HG02588 (cell line): Measurements from ENCODE around the gene ZRANB3.
"Not testable (repeated sequence)": the region's sequence is repeated elsewhere in the genome, so short reads cannot be mapped to it uniquely, and the experiment has no call there.

Experiments used
- ATAC-seq: cut with Tn5 transposase; IDR thresholded peaks from one replicate; pipeline ENCODE4 v1.9.1; 2021; ENCODE audit warnings: mild to moderate bottlenecking, moderate library complexity; ENCODE audit not compliant: unreplicated experiment

ZRANB3 gene

DNA sequence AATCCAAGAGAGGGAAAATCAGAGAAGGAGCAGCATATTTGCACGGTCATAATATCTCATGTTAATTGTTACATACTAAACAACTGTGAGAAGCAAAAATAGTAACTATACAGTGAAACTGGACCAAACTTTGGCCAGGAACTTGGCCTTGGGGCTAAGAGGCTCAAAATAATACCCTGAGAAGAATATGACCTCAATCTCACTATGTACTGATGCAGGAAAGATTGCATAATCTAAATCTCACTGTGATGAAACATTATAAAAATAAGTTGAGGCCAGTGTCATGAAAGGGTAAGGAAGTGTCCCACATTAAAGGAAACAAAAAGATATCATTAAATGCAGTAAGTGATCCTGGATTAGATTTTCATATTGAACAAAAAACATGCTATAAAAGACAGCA is 36.5 kb downstream of the ZRANB3 start:
- ATAC-seq, result no peak

DNA sequence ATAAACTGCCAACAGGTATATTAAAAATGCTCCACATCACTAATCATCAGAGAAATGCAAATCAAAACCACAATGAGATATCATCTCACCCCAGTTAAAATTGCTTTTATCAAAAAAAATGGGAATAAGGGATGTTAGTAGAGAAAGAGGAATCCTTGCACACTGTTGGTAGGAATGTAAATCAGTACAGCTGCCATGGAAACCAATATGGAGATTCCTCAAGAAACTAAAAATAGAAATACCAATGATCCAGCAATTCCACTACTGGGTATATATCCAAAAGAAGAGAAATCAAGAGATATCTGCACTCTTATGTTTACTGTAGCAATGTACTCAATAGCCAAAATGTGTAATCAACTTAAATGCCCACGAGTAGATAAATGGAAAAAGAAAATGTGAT is 40.6 kb downstream of the ZRANB3 start:
- ATAC-seq, result no peak

DNA sequence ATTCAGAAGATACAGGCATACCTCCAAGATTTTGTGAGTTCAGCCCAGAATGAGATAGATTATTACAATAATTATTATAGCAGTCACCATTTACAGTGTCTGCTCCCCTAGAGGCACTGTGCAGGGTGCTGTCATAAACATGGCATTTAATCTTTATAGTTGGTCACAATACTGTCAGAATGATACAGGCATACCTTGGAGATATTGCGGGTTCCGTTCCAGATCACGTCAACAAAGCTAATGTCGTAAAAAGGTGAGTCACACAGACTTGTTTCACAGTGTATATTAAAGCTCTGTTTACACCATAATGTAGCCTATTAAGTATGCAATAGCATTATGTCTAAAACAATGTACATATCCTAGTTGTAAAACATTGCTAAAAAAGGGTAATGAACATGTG is 45.6 kb downstream of the ZRANB3 start:
- ATAC-seq, result no peak

DNA sequence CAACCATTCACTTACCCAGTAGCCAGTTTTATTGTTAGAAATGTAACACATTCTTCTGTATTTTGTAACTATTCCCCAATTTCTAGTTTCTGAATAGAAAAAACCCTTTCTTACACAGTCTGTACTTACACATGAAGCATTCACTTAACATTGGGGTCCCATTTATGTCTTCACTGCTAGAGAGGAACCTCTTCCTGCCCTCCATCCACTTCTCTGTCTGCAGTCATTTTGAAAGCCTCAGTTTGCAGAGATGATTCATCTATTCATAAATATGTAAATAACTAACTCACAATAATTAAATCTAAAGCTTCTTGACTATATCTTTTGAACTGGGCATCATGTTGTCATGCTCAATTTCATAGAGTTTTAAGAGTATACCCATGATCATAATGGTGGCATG is 55.9 kb downstream of the ZRANB3 start:
- ATAC-seq, result no peak

DNA sequence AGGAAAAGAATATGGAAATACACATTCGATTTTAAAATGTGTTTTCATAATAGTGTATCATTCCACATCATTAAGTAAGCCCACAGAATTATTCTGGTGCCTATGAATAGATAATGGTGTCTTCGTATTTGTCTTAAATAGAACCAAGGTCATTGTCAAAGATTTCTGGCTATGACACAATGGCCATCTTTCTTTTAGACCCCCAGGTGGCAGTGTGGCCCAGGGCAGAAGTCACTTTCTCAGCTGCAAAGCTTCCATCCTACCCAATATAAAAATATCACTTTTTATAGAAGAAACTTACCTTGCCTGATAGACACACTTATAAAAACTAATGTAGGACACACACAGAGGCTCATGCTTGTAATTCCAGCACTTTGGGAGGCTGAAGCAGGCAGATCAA is 57.5 kb downstream of the ZRANB3 start:
- ATAC-seq, result no peak

DNA sequence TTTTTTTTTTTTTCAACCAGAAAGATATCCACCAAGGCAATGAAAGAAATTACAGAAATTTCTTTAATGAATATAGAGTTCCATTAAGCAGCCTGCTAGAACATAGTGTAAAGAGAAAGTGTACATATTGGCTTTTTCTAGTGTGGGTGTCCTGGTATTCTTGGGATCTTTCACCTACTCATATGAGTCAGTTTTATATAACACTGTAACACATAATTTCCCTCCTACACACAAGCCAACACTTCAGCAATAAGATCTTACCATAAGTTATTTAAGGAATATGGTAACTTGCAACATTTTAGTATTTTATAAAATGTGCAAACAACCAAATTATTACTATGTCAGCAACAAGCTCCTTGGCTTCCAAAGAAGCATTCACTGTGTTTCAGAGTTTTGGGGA is 59.9 kb downstream of the ZRANB3 start:
- no peak for ATAC-seq

DNA sequence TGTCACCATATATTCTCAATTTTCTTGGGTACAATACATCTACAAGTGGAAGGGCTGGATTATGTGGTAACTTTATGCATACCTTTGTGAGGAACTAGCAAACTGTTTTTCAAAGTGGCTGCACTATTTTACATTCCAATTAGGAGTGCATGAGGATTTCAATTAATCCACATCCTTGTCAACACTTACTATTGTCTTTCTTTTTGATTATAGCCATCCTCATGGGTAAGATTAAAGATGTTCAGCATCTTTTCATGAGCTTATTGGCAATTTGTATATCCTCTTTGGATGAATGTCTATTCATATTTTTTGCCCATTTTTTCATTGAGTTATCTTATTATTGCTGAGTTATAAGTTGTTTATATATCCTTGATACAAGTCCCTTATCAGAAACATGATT is 73.7 kb downstream of the ZRANB3 start:
- no peak for ATAC-seq

DNA sequence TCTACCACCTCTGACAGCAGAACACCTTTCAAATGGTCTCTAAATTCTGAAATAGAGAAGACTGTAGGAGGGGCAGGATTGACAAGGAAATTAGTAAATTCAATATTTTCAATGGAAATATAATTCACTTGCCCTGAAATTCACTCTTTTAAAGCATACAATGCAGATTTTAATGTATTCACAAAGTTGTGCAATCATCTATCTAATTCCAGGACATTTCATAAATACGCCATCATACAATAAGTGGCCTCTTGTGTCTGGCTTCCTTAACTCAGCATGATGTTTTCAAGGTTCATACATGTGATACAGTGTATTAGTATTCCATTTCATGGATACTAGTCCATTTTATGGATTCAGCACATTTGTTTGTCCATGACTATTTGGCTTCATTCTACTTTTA is 74.2 kb downstream of the ZRANB3 start:
- ATAC-seq, result no peak

DNA sequence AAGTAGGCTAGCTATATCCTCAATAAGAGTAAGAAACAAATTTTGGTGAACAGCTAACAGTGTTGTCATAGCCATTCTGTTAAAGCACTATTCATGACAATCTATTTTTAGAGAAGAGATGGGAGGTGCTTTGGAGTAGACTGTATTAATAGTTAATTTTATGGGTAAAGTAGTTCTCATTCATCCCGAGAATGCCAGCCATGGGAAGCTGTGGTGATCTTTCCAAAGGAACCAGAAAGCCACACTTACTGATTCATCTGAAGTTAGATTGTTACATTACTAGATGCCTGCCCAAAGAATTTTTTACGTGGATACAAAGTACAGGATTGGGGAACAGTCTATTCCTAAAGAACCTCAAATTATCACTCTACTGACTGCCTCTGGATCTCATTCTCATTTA is 74.6 kb downstream of the ZRANB3 start:
- ATAC-seq, result no peak

DNA sequence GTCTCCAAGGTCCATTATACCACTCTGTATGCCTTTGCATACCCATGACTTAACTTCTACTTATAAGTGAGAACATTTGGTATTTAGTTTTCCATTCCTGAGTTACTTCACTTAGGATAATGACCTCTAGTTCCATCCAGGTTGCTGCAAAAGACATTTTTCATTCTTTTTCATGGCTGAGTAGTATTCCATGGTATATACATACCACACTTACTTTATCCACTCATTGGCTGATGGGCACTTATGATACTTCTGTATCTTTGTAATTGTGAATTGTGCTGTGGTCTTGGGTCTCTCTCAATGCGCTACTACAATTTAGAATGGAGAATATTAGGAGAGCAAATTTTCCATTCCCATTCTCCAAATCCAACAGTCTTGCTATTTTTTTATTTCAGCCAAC is 76.4 kb downstream of the ZRANB3 start:
- ATAC-seq, result no peak

DNA sequence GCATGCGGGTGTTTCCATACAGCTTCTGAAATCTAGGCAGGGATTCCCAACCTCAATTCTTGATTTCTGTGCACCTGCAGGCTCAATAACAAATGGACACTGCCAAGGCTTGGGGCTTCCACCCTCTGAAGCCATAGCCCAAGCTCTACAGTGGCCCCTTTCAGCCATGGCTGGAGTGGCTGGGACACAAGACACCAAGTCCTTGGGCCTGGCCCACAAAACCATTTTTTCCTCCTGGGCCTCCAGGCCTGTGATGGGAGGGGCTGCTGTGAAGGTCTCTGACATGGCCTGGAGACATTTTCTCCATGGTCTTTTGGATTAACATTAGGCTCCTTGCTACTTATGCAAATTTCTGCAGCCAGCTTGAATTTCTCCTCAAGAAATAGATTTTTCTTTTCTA is 78.0 kb downstream of the ZRANB3 start:
- ATAC-seq, result not testable (repeated sequence)

DNA sequence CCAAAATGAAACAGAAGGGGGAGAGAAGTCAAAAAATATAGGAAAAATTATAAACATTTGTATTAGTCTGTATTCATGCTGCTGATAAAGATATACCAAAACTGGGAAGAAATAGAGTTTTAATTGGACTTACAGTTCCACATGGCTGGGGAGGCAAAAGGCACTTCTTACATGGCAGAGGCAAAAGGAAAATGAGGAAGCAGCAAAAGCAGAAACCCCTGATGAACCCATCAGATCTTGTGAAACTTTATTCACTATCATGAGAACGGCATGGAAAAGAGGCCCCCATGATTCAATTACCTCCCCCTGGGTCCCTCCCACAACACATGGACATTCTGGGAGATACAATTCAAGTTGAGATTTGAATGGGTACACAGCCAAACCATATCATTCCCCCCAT is 79.1 kb downstream of the ZRANB3 start:
- ATAC-seq, result no peak

DNA sequence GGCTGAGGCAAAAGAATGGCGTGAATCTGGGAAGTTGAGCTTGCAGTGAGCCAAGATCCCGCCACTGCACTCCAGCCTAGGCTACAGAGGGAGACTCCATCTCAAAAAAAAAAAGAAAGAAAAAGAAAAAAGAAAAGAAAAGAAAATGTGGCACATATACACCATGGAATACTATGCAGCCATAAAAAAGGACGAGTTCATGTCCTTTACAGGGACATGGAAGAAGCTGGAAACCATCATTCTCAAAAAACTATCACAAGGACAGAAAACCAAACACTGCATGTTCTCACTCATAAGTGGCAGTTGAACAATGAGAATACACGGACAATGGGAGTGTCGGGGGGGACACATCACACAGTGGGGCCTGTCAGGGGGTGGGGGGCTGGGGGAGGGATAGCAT is 88.0 kb downstream of the ZRANB3 start:
- not testable (repeated sequence) for ATAC-seq

DNA sequence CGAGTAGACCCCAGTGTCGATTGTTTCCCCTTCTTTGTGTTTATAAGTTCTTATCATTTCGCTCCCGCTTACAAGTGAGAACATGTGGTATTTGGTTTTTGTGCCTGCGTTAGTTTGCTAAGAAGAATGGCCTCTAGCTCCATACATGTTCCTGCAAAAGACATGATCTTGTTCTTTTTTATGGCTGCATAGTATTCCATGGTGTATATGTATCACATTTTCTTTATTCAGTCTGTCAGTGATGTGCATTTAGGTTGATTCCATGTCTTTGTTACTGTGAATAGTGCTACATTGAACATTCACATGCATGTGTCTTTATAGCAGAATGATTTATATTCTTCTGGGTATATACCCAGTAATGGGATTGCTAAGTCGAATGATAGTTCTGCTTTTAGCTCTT is 95.9 kb downstream of the ZRANB3 start:
- not testable (repeated sequence) for ATAC-seq

DNA sequence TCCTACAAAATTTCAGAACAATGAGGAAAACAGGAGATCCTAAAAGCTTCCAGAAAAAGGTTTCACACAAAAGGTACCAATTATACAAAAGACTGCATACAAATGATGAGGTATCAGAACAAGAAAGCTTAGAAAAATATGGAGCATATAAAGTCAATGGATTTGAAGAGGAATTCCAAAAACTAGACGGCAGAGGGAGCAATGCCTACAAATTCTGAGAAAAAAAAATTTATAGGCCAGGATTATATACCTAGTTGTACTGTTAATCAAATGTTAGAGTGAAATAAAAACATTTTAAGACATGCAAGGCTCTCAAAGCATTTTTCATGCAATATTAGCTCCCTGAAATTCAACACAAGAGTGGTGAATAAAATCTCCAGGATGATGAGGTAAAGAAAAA is 106.2 kb downstream of the ZRANB3 start:
- ATAC-seq, result no peak

DNA sequence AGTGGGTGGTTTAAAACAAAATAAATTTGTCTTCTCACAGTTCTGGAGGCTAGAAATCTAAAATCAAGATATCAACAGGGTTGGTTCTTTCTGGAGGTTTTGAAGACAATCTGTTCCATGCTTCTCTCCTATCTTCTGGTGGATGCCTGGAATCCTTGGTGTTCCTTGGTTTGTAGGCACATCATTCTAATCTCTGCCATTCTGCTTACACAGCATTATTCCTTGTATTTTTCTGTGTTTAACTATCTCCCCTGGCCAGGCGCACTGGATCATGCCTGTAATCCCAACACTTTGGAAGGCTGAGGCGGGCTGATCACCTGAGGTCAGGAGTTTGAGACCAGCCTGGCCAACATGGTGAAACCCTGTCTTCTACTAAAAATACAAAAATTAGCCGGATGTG is 108.1 kb downstream of the ZRANB3 start:
- ATAC-seq, result no peak

DNA sequence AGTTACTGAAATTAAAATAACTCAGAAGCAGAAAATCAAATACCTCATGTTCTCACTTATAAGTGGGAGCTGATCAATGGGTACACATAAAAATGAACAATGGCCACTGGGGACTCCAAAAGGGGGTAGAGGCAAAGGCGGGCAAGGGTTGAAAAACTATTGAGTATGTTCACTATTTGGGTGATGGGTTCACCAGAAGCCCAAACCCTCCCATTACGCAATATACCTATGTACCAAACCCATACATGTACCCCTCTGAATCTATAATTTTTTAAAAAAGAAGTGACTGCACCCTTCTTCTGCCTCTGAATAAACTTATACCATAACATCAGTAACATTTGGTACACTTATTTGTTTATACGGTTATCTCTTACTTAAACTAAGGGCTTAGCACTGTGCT is 119.4 kb downstream of the ZRANB3 start:
- no peak for ATAC-seq

DNA sequence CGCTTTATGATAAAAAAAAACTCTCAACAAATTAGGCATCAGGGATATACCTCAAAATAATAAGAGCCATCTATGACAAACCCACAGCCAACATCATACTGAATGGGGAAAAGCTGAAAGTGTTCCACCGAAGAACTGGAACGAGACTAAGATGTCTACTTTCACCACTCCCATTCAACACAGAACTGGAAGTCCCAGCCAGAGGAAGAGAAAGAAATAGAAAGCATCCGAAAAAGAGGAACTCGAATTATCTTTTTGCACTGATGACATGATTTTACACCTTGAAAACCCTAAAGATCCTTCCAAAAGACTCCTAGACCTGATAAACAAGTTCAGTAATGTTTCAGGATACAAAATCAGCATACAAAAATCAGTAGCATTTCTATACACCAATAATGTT is 121.6 kb downstream of the ZRANB3 start:
- no peak for ATAC-seq

DNA sequence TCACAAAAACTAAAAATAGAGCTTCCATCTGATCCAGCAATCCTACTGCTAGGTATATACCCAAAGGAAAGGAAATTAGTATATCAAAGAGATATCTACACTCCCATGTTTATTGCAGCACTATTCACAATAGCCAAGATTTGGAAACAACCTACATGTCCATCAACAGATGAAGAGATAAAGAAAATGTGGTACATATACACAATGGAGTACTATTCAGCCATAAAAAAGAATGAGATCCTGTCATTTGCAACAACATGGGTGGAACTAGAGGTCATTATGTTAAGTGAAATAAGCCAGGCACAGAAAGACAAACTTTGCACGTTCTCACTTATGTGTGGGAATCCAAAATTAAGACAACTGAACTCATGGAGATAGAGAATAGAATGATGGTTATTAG is 134.8 kb downstream of the ZRANB3 start:
- ATAC-seq, result not testable (repeated sequence)

DNA sequence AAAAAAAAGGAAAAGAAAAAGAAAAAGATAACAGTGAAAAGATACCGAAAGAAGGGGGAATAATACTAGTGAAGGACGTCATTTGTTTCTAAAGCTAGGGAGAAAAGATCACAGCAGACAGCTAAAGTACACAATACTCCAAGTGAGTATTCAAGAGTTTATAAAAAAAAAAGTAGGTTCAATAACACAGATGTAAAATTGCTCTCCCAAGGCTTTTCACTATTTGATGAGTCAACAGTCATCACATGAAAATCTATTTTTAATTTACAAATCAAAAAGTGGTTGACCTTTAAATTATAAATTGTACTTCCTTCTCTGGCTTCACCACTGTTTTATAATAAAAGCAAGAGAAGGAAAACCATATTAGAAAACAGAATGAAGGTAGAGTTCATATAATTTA is 144.0 kb downstream of the ZRANB3 start:
- no peak for ATAC-seq

DNA sequence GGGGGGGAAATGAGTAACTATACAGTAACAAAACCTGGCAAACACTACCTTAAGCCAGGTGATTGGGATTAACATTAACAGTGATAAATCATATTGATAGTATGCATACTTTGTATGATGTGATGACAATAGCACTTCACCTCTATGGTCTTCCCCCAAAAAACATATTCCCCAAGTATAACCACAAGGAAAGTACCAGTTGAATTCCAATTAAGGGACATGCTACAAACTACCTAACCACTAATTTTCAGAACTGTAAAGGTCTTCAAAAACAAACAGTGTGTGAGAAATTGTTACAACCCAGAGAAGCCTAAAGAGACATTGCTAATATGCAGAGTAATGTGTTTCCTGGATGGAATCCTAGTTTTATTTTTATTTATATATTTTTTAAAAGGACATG is 152.4 kb downstream of the ZRANB3 start:
- no peak for ATAC-seq

DNA sequence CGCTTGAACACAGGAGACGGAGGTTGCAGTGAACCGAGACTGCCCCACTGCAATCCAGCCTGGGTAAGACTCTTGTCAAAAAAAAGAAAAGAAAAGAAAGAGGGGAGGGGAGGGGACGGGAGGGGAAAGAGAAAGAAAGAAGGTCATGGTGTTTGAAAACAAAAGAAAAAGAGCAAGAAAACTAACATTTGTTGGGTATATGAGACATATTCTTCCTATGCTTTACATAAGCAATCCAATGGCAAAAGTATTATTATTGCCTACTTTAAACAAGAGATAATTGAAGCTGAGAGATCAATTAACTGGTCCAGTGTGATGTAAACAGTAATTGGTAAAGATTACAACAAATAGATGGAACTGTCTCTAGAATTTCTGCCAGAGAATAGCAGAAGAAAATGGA is 157.3 kb downstream of the ZRANB3 start:
- ATAC-seq, result no peak

DNA sequence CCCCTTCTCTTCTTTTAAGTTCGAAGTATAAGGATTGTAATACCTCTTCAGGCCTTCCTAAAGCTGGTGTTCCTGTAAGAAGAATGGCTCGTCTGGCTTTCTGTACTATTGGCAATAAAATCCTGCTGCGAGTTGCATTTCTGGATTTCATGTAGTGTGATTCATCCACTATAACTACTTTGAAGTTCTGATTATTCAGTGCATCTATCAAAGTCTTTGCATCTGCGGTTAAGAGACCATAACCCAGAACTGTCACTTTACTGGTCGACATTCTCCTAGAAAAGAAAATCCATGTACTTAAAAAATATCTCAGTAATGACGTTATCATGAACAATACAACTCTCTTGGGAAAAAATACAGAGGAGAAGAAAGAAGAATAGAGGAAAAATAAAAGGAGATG is 181.1 kb downstream of the ZRANB3 start:
- no peak for ATAC-seq

DNA sequence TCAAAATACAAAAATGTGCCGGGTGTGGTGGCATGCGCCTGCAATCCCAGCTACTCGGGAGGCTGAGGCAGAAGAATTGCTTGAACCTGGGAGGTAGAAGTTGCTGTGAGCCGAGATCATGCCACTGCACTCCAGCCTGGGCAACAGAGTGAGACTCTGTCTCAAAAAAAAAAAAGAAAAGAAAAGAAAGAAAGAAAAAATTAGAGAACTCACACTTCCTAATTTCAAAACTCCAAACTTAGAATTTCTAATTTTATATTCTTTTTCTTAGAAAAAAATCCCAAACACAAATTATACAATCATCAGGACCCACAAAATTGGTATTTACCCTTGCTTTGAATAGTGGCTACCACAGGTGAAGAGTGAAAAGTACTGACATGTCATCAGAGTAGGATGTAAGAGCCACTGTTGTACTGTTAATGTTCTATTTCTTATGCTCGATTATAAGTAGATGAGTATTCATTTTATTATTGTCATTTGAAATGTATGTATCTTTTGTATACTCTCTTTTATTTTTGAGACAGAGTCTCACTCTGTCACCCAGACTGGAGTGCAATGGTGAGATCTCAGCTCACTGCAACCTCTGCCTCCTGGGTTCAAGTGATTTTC is 182.8 kb downstream of the ZRANB3 start:
- ATAC-seq, result not testable (repeated sequence)
